GM18951 (cell line): Measurements from ENCODE around the gene PKLR.

Experiments used
- POLR2A ChIP-seq: IDR thresholded peaks from 4 replicates; pipeline ENCODE4 v1.6.1; 2011; ENCODE audit warnings: mild to moderate bottlenecking; ENCODE audit not compliant: insufficient read length, insufficient read depth; ENCODE audit errors: extremely low read depth
- in situ Hi-C: fragments of 300-500 bp; cut with MboI; formaldehyde crosslinking; loops from one replicate; pipeline ENCODE4 v1.12.0; 2022; ENCODE audit warnings: low sequenced_read_pairs, mixed read lengths, inconsistent platforms; ENCODE audit not compliant: unreplicated experiment

Gene PKLR

GRCh38 chr1:155241069-155241679, 60.1 kb downstream of the PKLR start:
- in situ Hi-C loops, result no loop called here
- peak; percentile 27 for TF ChIP-seq POLR2A
